ENCODE data around the gene IQCM.

- TF ChIP-seq EP300 (IDR thresholded peaks at IDR 0.05) (no peak), ZFP36 (IDR thresholded peaks at IDR 0.05; ENCODE audit: borderline replicate concordance, partially characterized antibody) (no peak), CTCF (IDR thresholded peaks at IDR 0.05) (no peak), POLR2AphosphoS2 (conservative IDR thresholded peaks at IDR 0.05; ENCODE audit: low read length) (no peak), RCOR1 (IDR thresholded peaks at IDR 0.05; ENCODE audit: low read depth, low read length) (no peak), SREBF2 (IDR thresholded peaks at IDR 0.05) (no peak), MYC (IDR thresholded peaks at IDR 0.05; ENCODE audit: borderline replicate concordance, low read length) (no peak), RFX5 (IDR thresholded peaks at IDR 0.05) (no peak), REST (IDR thresholded peaks at IDR 0.05) (no peak), POLR2A (IDR thresholded peaks at IDR 0.05; ENCODE audit: low read length) (no peak), HMGXB4 (CRISPR knock-in tag; IDR thresholded peaks at IDR 0.05; ENCODE audit: borderline replicate concordance) (no peak)
These were observed 292.6 kb downstream of the IQCM start for GRCh38 chr4:149523039-149523438.

Measured in A549 (cell line).